HTERT RPE-1 (cell line): ENCODE results near the gene SLC8A3.

Experiments
- in situ Hi-C: fragments of 300-500 bp; cut with MboI; formaldehyde crosslinking; loops from 4 replicates; pipeline ENCODE4 v1.14.3; 2020; ENCODE audit warnings: low sequenced_read_pairs

The SLC8A3 gene

GRCh38 chr14:70121521-70121920 is 67.2 kb downstream of the SLC8A3 start:
- in situ Hi-C loops: no loop called here

GRCh38 chr14:70118064-70118463 is 70.7 kb downstream of the SLC8A3 start:
- in situ Hi-C loops: no loop called here

- in situ Hi-C loops: no loop called here
Observed at GRCh38 chr14:70116278-70116677, 72.5 kb downstream of the SLC8A3 start.

DNA sequence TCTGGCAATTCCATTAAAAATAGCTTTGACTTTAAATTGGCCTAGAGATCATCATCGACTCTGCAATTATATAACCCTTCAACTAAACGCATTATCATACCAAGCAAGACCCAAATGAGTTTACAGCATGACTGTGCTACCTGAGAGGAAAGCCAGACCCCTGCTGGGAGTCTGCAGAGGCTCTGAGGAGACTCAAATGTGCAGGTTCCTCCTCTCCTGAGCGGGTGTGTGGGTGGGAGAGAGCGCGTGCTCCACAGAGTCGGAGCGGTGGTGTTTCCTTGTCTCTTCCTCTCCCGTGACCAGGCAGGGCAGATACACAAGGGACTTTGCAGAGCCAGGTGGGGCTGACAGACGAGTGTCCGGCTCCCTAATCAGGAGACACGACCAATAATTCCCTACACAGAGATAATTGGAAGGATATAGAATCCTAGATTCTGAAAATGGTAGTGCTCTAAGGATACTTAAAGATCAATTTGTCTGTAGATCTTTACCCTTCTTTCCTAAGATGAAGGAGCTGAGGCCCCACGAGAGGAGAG is 74.1 kb downstream of the SLC8A3 start:
- in situ Hi-C loops: no loop called here

DNA sequence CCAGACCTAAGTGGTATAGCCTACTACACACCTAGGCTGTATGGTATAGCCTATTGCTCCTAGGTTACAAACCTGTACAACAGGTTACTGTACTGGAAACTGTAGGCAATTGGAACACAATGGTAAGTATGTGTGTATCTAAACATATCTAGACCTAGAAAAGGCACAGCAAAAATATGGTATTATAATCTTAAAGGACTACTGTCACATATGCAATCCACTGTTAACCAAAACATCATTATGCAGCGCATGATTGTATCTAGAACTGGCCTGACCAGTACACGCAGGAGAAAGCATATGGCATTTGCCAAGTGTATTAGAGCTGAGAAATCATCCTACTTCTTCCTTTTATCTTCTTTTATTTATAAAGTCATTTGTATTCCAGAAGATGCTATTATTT is 75.5 kb downstream of the SLC8A3 start:
- in situ Hi-C loops: no loop called here

- in situ Hi-C loops: no loop called here
Observed at GRCh38 chr14:70108419-70108818, 80.3 kb downstream of the SLC8A3 start.

- in situ Hi-C loops: no loop called here
Observed at GRCh38 chr14:70107309-70107708, 81.4 kb downstream of the SLC8A3 start.

- in situ Hi-C loops: no loop called here
Observed at GRCh38 chr14:70100071-70100470, 88.7 kb downstream of the SLC8A3 start.

DNA sequence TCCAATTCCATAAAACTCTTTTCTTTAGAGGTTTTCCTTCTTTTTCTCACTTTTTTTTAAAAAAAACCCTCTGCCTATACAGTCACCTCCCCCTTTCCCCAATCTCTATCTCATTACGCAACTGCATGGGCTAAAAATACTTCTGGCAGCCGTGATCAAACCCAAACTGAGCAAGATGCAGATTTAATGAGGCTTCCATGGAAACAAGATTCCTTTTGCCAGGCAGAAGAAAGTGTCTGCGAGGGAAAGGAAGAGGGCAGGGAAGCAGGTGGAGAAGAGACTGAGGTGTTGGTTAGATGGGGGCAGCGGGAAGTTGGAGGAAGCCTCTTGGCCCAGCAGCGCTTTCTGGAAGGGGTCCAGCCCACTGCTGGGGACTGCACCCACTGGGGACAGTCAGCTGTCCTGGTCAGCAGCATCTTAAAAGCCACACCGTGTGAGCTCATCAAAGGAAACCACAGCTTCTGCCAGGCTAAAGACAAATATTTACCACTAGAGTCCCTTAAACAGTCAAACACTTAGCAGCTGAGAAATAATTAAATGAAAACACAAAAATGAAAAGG is 90.4 kb downstream of the SLC8A3 start:
- in situ Hi-C loops: no loop called here

GRCh38 chr14:70097576-70098249 is 91.0 kb downstream of the SLC8A3 start:
- in situ Hi-C loops: no loop called here

DNA sequence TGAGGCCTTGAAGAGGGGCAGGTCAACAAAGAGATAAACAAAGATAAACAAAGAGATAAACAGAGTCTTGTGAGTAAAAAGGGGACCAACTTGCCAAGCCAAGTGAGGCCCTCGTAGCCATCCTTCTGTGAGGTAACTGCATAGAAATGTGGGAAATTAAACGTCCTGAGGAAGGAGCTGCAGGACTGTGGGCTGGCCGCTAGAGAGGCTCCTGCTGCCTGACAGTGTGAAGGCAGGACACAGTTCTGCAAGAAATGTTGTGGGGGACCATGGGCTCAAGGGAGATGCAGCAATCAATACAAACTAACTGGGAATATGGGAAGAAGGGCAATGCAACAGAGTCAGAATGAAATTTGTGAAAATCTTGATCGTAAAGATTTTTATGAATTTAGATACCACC is 91.9 kb downstream of the SLC8A3 start:
- in situ Hi-C loops: no loop called here

DNA sequence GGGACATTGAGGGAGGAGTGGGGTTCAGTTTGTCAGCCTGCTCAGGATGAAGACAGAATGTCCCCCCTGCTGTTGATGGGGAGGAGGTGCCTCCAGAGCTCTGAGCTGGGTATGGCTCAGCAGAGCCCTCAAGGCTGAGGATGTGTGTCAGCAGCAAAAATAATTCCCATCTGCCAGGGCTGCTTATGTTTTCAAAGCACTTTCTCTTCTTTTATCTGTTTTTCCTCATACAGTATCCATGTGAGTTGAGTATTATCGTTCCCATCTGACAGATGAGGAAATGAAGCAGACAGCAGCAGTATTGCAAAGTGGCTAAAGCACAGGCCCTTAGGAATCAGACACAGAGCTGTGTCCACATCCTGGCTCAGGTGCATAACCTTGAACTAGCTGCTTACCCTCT is 94.1 kb downstream of the SLC8A3 start:
- in situ Hi-C loops: no loop called here

DNA sequence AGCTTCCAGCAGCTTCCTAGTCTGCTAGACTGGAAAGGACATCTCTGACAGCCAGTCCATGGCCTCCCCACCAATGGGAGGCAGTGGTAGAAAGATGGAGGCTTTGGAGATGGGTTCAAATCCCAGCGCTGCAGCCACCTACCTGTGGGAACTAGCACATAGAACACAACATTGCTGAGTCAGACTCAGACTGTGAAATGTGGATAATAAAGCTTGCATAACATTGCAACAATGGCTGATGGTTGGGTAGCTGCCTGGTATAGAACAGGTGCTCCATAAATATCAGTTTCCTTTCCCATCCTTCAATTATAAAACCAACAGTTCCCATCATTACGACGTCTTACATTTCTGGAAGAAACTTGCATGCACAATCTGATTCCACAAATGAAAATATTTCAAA is 94.6 kb downstream of the SLC8A3 start:
- in situ Hi-C loops: no loop called here

DNA sequence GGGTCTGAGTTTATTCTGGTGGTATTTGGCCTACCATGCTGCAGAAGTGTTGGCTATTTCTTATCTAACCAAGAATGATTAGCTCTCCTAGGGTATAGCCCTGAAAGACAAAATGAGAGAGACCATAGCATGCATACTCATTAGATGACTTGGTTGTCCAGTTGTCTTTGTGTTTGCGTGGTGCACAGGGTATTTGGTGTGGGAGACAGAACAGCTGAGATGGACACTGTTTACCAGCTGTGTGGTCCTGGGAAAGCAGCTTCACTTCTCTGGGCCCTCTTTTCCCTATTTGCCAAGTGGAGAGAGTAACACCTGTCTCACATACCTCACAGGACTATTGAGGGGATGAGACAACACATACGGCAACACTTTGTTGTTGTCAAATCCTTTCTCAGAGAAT is 95.6 kb downstream of the SLC8A3 start:
- in situ Hi-C loops: no loop called here

GRCh38 chr14:70087380-70087697 is 101.4 kb downstream of the SLC8A3 start:
- in situ Hi-C loops: no loop called here

- in situ Hi-C loops: no loop called here
Observed at GRCh38 chr14:70086685-70087379, 101.9 kb downstream of the SLC8A3 start.

DNA sequence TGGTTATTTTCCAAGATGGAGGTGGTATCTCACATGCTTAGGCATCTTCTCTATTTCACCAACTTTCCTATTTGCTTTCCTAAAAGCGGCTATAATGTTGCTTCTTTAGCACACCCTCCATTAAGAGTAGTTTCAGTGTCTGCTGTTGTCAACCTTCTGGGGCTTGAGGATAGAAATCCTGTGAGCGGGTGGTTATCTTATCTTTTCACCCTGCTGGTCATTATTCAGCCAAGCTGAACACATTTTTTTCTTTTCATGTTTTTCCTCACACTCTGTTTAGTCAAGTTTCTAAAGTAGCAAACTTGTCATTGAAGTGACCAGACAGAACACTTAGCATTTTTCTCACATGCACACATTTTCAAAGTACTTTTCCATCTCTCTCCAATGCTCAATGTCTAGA is 104.5 kb downstream of the SLC8A3 start:
- in situ Hi-C loops: no loop called here

GRCh38 chr14:70082394-70082793 is 106.4 kb downstream of the SLC8A3 start:
- in situ Hi-C loops: no loop called here

- in situ Hi-C loops: no loop called here
Observed at GRCh38 chr14:70080076-70080475, 108.7 kb downstream of the SLC8A3 start.

DNA sequence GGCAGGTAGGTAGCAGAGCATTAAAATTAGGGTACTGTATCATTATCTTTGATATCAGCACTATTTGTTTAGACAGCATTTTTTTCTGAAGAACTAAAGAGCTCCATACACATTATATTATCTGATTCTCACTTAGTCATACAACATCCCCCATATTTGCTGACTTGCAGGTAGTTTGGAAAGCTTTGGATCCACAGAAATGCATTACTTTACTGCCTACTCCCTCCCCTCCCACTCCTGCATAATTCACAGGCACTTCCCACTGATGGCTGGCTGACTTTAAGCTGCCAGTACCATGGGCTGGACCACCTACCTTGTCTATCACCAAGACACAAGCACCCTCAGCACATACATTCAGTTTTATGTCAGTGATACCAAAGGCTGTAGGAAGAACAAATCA is 110.4 kb downstream of the SLC8A3 start:
- in situ Hi-C loops: no loop called here

GRCh38 chr14:70077720-70078119 is 111.0 kb downstream of the SLC8A3 start:
- in situ Hi-C loops: no loop called here

- in situ Hi-C loops: no loop called here
Observed at GRCh38 chr14:70077005-70077404, 111.7 kb downstream of the SLC8A3 start.
